ENCODE data around the gene BCL2L14.

GRCh38 chr12:12022306-12022936 is 48.3 kb upstream of the BCL2L14 start:
- TF ChIP-seq CTCF (IDR thresholded peaks at IDR 0.05) = no peak
- no peak for TF ChIP-seq POLR2A (IDR thresholded peaks at IDR 0.05)
- no peak for TF ChIP-seq POLR2AphosphoS5 (IDR thresholded peaks at IDR 0.05)
